Measurements from ENCODE around the gene ZFPL1. TPM values are rescaled to one million over a fixed set of nuclear protein-coding genes. Genes with fewer than 3 reads are reported as not detected.

ZFPL1 gene
- total RNA-seq, 3 donors from 2014 or later = 36.3 to 50.6 (median 42.6) TPM

DNA sequence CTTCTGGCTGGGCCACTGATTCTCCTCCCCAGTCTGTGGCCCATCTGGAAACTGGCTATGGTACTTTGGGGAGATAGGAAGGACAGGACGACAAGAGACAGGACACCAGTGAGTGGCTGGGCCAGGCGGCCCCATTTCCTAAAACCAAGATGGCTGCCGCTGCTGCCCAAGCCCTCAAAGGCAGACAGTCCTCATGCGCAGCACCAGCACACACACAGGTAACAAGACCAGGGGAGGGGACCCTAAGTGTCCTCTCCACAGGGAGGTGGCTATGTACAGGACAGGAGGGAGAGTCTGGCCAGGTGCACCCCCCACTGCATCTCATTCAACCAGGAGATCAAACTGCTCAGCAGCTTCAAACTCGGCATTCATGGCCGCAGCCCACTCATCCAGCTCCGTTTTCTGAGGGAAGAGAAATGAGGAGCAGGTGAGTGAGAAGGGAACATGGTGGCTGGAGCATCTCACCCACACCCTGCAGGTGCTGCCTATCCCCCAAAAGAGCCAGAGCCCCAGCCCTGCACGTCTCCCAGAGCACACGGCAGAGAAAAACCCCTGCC lies 5.2 kb upstream of the ZFPL1 start:
- H3K9me3 ChIP-seq = no peaks in the 10 kb centered on the region
- no peaks in the 10 kb centered on the region for H3K36me3 ChIP-seq (ENCODE audit: low read depth)
- ATAC-seq = no peak
- TF ChIP-seq, protein P1, sequence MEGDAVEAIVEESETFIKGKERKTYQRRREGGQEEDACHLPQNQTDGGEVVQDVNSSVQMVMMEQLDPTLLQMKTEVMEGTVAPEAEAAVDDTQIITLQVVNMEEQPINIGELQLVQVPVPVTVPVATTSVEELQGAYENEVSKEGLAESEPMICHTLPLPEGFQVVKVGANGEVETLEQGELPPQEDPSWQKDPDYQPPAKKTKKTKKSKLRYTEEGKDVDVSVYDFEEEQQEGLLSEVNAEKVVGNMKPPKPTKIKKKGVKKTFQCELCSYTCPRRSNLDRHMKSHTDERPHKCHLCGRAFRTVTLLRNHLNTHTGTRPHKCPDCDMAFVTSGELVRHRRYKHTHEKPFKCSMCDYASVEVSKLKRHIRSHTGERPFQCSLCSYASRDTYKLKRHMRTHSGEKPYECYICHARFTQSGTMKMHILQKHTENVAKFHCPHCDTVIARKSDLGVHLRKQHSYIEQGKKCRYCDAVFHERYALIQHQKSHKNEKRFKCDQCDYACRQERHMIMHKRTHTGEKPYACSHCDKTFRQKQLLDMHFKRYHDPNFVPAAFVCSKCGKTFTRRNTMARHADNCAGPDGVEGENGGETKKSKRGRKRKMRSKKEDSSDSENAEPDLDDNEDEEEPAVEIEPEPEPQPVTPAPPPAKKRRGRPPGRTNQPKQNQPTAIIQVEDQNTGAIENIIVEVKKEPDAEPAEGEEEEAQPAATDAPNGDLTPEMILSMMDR (IDR thresholded peaks at IDR 0.05) = no peak
- DNase-seq = peak in 1 of 3 donors; percentile 39
- peaks cover 11% of the 10 kb centered on the region for H3K4me1 ChIP-seq (ENCODE audit: low read depth)
- H3K4me3 ChIP-seq = no peak overlapping the region
- intact Hi-C loops (cut with DNase I, micrococcal nuclease) = no loop called here

DNA sequence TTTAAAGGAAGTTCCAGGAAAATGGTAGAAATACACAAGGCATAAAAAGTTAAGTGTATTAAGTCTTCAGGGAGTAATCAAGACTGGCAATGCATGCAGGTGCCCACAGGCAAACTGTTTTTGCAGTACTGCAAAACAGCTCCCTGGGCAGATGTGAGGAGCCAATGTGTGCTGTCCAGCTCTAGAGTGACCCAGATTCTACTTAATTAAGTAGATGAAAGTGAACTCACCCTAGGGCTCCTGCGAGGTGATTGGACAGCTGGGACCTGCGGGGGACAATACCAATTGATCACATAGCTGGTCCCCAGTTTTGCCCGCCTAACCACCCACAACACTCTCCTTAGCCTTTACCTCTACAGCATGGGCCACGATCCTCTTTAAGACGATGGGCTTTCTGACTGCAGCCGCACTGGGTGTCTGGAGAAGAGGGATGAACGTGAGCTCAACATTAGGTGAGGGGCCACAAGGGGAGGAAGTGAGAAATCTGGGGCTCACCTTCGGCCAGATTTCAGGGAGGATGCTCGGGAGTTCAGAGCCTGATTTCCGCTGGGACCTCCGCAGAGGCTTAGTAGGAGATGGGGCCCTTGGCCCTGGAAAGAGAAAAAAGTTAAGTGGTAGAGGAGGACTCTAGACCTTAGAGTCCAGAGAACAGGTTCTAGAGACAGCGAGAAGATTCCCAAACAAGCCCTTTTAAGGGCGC lies 738 bp upstream of the ZFPL1 start:
- TF ChIP-seq, protein P1 (IDR thresholded peaks at IDR 0.05) = no peak
- Histone ChIP-seq H3K4me3 (peak overlapping the region; percentile 54), H3K36me3 (ENCODE audit: low read depth) (peaks cover 11% of the 10 kb centered on the region), H3K4me1 (ENCODE audit: low read depth) (peaks cover 18% of the 10 kb centered on the region), H3K9me3 (no peaks in the 10 kb centered on the region)
- DNase-seq (no peak), ATAC-seq (no peak)
- intact Hi-C loops (cut with DNase I, micrococcal nuclease) = no loop called here

DNA sequence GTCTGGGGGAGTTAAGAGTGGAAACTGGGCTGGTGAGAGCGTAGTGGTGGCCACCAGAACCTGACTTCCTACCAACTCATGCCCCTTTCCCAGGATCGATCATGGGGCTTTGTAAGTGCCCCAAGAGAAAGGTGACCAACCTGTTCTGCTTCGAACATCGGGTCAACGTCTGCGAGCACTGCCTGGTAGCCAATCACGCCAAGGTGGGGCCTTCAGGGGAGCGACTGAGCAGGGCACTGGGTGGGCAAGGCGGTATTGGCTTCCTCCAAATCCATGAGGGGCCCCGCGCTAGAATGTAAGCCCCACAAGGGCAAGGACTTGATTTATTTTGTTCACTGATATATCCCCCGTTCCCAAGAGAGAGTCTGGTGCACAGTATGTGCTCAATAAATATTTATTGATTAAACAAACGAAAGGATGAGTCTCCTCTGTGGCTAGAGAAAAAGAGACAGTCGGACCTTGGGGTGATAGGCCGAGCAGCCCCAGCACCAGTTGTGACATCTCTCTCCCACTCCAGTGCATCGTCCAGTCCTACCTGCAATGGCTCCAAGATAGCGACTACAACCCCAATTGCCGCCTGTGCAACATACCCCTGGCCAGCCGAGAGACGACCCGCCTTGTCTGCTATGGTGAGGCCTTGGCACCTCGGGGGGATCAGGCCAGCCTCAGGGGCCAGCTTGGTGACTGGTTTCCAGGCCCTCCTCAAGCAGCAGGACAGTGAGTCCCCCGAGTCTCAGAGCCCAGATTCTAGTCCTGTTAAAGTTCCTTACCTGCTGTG lies 765 bp downstream of the ZFPL1 start:
- Histone ChIP-seq H3K9me3 (no peaks in the 10 kb centered on the region), H3K4me3 (peak overlapping the region; percentile 54), H3K36me3 (ENCODE audit: low read depth) (peaks cover 11% of the 10 kb centered on the region), H3K4me1 (ENCODE audit: low read depth) (peaks cover 16% of the 10 kb centered on the region)
- intact Hi-C loops (cut with DNase I, micrococcal nuclease) = no loop called here
- peak; percentile 4 for ATAC-seq
- no peak for DNase-seq
- TF ChIP-seq, protein P1 (IDR thresholded peaks at IDR 0.05) = no peak

DNA sequence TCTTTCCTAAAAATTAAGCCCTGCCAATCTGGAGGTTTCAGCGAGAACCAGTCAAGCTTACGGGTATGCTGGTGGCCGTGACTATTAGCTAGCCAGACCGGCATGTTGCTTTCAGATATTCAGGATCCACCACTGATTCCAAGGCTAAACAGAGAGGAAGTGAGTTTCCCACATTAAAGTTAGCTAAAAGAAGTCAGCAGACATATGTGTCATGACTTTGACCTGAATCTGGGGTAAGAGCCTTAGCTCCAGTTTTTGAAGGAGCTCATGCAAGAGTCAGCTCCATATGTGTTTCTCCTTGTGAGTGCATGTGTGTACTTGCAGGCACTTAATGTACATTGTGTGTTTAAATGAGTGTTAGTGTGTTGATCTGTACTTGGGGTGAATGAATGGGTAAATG lies 1.4 kb downstream of the ZFPL1 start:
- Histone ChIP-seq H3K4me3 (no peak overlapping the region), H3K36me3 (ENCODE audit: low read depth) (peaks cover 11% of the 10 kb centered on the region), H3K9me3 (no peaks in the 10 kb centered on the region), H3K4me1 (ENCODE audit: low read depth) (peaks cover 16% of the 10 kb centered on the region)
- ATAC-seq (no peak), DNase-seq (no peak)
- intact Hi-C loops (cut with DNase I, micrococcal nuclease) = no loop called here
- TF ChIP-seq, protein P1 (IDR thresholded peaks at IDR 0.05) = no peak

DNA sequence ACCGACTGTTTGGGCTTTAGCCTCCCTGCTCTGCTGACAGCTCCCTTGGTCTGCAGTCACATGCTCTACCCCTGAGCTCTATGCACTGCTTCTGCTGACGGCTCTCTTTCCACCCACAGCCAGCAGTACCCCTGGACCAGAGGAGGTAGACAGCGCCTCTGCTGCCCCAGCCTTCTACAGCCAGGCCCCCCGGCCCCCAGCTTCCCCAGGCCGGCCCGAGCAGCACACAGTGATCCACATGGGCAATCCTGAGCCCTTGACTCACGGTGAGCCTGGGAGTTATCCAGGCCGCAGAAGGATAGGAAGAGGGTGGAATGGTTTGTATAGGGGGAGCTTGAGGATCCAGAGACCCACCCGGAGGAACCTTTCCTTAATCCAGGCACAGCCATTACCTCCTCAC lies 2.8 kb downstream of the ZFPL1 start:
- no peak for ATAC-seq
- intact Hi-C loops (cut with DNase I, micrococcal nuclease) = no loop called here
- no peak overlapping the region for H3K4me3 ChIP-seq
- TF ChIP-seq, protein P1 (IDR thresholded peaks at IDR 0.05) = no peak
- H3K36me3 ChIP-seq (ENCODE audit: low read depth) = peaks cover 11% of the 10 kb centered on the region
- DNase-seq = no peak
- H3K9me3 ChIP-seq = no peaks in the 10 kb centered on the region
- peaks cover 16% of the 10 kb centered on the region for H3K4me1 ChIP-seq (ENCODE audit: low read depth)

All from mucosa of descending colon (tissue), 3 donors.